Stimulated activated naive CD8-positive, alpha-beta T cell treated with anti-CD3 and anti-CD28 coated beads, Interleukin-15, Interleukin-2, amounts not matched to agents 100 ng/mL and 50 ng/mL, for 24 hours (primary cell): Measurements from ENCODE around the gene DNAJA2.

Experiments
- H3K27ac Mint-ChIP-seq: one replicate; pipeline ENCODE4 v1.8.0; 2021; ENCODE audit warnings: mild to moderate bottlenecking, mixed read lengths
- H3K27me3 Mint-ChIP-seq: one replicate; pipeline ENCODE4 v1.8.0; 2021; ENCODE audit warnings: mixed read lengths
- H3K36me3 Mint-ChIP-seq: one replicate; pipeline ENCODE4 v1.8.0; 2021; ENCODE audit warnings: low read depth, mixed read lengths
- H3K4me1 Mint-ChIP-seq: one replicate; pipeline ENCODE4 v1.8.0; 2021; ENCODE audit warnings: low read depth, mixed read lengths
- H3K4me3 Mint-ChIP-seq: one replicate; pipeline ENCODE4 v1.8.0; 2021; ENCODE audit warnings: mild to moderate bottlenecking, mixed read lengths
- H3K9me3 Mint-ChIP-seq: one replicate; pipeline ENCODE4 v1.8.0; 2021; ENCODE audit warnings: mixed read lengths

Gene DNAJA2

DNA sequence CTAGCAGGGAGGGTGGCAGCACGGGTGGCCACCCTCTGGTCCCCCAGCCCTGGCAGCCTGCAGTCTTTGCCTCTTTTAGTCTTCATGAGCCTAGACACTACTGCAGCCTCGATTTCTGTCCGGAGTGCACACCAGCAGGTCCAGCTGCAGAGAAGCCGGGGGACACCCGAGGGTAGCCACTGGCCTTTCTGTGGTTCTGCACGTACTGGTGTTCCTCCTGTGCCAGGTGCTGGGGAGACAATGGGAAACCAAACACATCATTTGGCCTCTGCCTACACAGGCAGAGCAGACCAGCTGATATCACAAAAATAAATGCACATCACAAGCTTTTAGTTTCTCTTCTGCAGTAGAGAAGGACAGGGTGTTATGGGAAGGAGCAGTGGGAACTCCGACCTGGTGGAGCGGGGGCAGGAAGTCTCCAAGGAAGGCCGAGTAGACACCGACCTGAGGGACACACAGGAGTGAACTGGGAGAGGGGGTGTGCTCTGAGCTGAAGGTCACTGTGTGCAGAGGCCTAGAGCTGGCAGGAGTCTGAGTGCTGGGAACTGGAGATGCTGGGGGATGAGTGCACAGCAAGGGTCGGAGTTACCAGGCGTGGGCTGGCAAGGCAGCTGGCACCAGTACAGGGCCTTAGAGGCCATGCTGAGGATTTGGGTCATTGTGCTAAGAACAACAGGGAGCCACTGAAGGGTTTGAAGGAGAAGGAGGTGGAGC is 66.3 kb downstream of the DNAJA2 start:
- H3K27me3 Mint-ChIP-seq: no peaks in the 10 kb centered on the region
- peaks cover 4% of the 10 kb centered on the region for H3K36me3 Mint-ChIP-seq
- H3K27ac Mint-ChIP-seq: peak overlapping the region; percentile 32
- H3K9me3 Mint-ChIP-seq: no peaks in the 10 kb centered on the region
- peaks cover 7% of the 10 kb centered on the region for H3K4me1 Mint-ChIP-seq
- H3K4me3 Mint-ChIP-seq: no peak overlapping the region

DNA sequence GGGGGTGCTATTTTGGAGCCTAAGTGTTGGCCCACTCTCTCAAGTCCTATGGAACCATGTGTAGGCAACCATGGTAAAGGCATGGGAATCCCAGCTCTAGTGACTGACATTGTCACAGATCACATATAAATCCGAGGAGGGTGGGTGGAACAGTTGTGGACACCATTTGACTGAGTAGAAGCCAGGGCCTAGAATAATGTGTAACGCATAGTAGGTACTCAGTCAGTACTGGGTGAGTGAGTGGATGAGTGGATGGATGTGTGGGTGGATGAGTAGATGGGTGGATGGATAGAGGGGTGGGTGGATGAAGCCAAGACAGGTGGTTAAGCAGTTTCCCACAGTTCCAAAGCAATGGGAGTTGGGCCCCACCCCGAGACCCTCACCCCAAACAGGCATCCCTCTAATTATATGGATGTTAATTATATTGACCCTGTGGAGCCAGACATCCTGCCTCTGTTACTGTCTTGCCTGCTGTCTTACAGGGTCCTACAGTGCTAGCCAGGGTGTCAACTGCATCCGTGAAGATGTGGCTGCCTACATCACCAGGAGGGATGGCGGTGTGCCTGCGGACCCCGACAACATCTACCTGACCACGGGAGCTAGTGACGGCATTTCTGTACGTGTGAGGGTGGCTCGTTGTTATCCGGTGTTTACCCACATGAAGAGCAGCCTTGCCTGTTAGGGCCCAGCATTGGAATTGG is 67.0 kb downstream of the DNAJA2 start:
- Mint-ChIP-seq H3K27me3 (no peaks in the 10 kb centered on the region), H3K27ac (no peak overlapping the region), H3K9me3 (no peaks in the 10 kb centered on the region), H3K4me1 (peaks cover 7% of the 10 kb centered on the region), H3K4me3 (no peak overlapping the region), H3K36me3 (peaks cover 4% of the 10 kb centered on the region)
